ENCODE measurements around the gene ARL15. TPM values are rescaled to one million over a fixed set of nuclear protein-coding genes. Genes with fewer than 3 reads are reported as not detected.

Gene ARL15
- total and polyA plus RNA-seq, 2 of the 8 experiments (the other 6 are each of a cell fraction or from before 2014, with no cell fraction given), result 9.9 to 21.2 TPM

DNA sequence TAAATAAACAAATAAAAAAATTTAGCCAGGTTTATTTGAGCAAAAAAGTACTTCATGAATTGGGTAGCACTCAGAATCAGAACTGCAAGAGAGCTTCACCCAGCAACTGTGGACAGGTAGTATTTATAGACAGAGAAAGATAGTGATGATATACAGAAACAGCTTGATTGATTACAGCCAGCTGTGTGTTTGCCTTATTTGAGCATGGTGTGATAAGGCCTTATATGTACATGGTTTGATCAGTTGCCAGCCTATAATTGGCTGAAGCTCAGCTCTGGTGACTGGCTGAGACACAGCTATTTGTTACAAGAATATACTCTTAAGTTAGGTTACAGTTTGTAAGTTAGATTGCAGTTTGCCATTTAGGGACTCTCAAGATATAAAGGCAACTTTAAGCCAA is 34.3 kb upstream of the ARL15 start (continued):
- TF ChIP-seq, protein P1, sequence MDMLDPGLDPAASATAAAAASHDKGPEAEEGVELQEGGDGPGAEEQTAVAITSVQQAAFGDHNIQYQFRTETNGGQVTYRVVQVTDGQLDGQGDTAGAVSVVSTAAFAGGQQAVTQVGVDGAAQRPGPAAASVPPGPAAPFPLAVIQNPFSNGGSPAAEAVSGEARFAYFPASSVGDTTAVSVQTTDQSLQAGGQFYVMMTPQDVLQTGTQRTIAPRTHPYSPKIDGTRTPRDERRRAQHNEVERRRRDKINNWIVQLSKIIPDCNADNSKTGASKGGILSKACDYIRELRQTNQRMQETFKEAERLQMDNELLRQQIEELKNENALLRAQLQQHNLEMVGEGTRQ (IDR thresholded peaks at IDR 0.05; ENCODE audit: low read length), result no peak

All from H1 (cell line).